Measurements from ENCODE around the gene HTR1D. TPM values are rescaled to one million over a fixed set of nuclear protein-coding genes. Genes with fewer than 3 reads are reported as not detected.
A peak's percentile ranks its signal among the peaks of the same experiment; 100 is the strongest.
"Not testable (repeated sequence)": the region's sequence is repeated elsewhere in the genome, so short reads cannot be mapped to it uniquely, and the experiment has no call there.

Gene HTR1D, protein sequence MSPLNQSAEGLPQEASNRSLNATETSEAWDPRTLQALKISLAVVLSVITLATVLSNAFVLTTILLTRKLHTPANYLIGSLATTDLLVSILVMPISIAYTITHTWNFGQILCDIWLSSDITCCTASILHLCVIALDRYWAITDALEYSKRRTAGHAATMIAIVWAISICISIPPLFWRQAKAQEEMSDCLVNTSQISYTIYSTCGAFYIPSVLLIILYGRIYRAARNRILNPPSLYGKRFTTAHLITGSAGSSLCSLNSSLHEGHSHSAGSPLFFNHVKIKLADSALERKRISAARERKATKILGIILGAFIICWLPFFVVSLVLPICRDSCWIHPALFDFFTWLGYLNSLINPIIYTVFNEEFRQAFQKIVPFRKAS
- polyA plus RNA-seq (2013, experiment 1 of 4) = 4.4 TPM
- 5.6 TPM for polyA plus RNA-seq (2013, experiment 2 of 4)
- 3.6 TPM for polyA plus RNA-seq (2013, experiment 3 of 4)
- 3.6 TPM for polyA plus RNA-seq (2013, experiment 4 of 4)

- H3K27me3 ChIP-seq (ENCODE audit: control insufficient read depth, insufficient read depth, low read length, poor library complexity, severe bottlenecking) = peaks cover 27% of the 10 kb centered on the region
- H3K9me3 ChIP-seq (ENCODE audit: control insufficient read depth, low read length) = no peaks in the 10 kb centered on the region
- 1 to 2% methylated on average over 43 to 45 of the region's 45 CpGs for WGBS, 2 experiments
- peaks cover 11% of the 10 kb centered on the region for H3K4me1 ChIP-seq (ENCODE audit: control insufficient read depth, insufficient read depth, low read length)
- no peaks in the 10 kb centered on the region for H3K36me3 ChIP-seq (ENCODE audit: control insufficient read depth, insufficient read depth, low read length)
- H3K27ac ChIP-seq (ENCODE audit: insufficient read depth, low read depth, low read length, poor library complexity, severe bottlenecking) = no peak within 1 kb of the TSS
- H3K4me3 ChIP-seq (ENCODE audit: insufficient read depth, low read depth, low read length) = peak within 1 kb of the TSS; percentile 64
These were observed at the start of gene HTR1D for GRCh38 chr1:23217421-23218115. Gene HTR1D (minus strand): TSS chr1:23217502. CDS start chr1:23194219, 23,283 bp downstream.

- Histone ChIP-seq H3K9me3 (ENCODE audit: control insufficient read depth, low read length) (no peaks in the 10 kb centered on the region), H3K36me3 (ENCODE audit: control insufficient read depth, insufficient read depth, low read length) (no peaks in the 10 kb centered on the region), H3K4me3 (ENCODE audit: insufficient read depth, low read depth, low read length) (no peak overlapping the region), H3K4me1 (ENCODE audit: control insufficient read depth, insufficient read depth, low read length) (peaks cover 15% of the 10 kb centered on the region), H3K27me3 (ENCODE audit: control insufficient read depth, insufficient read depth, low read length, poor library complexity, severe bottlenecking) (no peaks in the 10 kb centered on the region), H3K27ac (ENCODE audit: insufficient read depth, low read depth, low read length, poor library complexity, severe bottlenecking) (no peak overlapping the region)
- 0 to 1% methylated on average over 3 of the region's 3 CpGs for WGBS, 2 experiments
These were observed 46.1 kb upstream of the HTR1D start for GRCh38 chr1:23263380-23263887.

DNA sequence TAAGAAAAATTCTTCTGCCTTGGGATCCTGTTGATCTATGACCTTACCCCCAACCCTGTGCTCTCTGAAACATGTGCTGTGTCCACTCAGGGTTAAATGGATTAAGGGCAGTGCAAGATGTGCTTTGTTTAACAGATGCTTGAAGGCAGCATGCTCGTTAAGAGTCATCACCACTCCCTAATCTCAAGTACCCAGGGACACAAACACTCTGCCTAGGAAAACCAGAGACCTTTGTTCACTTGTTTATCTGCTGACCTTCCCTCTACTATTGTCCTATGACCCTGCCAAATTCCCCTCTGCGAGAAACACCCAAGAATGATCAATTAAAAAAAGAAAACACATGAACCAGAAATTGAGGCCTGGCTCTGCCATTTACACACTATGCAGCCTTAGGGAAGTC is 40.8 kb upstream of the HTR1D start:
- 79 to 80% methylated on average over 1 of the region's 2 CpGs for WGBS, 2 experiments
- H3K9me3 ChIP-seq (ENCODE audit: control insufficient read depth, low read length); H3K27ac ChIP-seq (ENCODE audit: insufficient read depth, low read depth, low read length, poor library complexity, severe bottlenecking); H3K4me1 ChIP-seq (ENCODE audit: control insufficient read depth, insufficient read depth, low read length); H3K36me3 ChIP-seq (ENCODE audit: control insufficient read depth, insufficient read depth, low read length); H3K27me3 ChIP-seq (ENCODE audit: control insufficient read depth, insufficient read depth, low read length, poor library complexity, severe bottlenecking); H3K4me3 ChIP-seq (ENCODE audit: insufficient read depth, low read depth, low read length): not testable (repeated sequence)

- 97% methylated on average over 32 to 34 of the region's 34 CpGs for WGBS, 2 experiments
- H3K27me3 ChIP-seq (ENCODE audit: control insufficient read depth, insufficient read depth, low read length, poor library complexity, severe bottlenecking); H3K9me3 ChIP-seq (ENCODE audit: control insufficient read depth, low read length); H3K27ac ChIP-seq (ENCODE audit: insufficient read depth, low read depth, low read length, poor library complexity, severe bottlenecking); H3K4me1 ChIP-seq (ENCODE audit: control insufficient read depth, insufficient read depth, low read length); H3K36me3 ChIP-seq (ENCODE audit: control insufficient read depth, insufficient read depth, low read length); H3K4me3 ChIP-seq (ENCODE audit: insufficient read depth, low read depth, low read length): not testable (repeated sequence)
These were observed 40.1 kb upstream of the HTR1D start for GRCh38 chr1:23257371-23257770.

DNA sequence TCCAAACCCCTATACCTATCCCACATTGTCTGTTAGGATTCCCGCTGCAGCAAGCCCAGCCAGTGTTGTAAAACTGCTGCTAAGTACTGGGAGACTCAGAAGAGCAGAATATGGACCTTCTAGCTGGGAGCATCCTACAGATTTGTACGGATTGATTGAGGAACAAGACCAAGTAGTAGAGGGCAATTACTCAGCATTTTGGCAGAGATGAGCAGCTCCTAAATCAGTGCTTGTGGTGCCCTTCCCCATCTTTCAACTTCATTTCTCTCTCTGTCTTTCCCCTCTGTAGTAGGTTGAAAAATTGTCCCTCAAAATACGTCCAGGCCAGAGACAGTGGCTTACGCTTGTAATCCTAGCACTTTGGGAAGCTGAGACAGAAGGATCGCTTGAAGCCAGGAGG is 37.3 kb upstream of the HTR1D start:
- Histone ChIP-seq H3K27me3 (ENCODE audit: control insufficient read depth, insufficient read depth, low read length, poor library complexity, severe bottlenecking) (no peaks in the 10 kb centered on the region), H3K27ac (ENCODE audit: insufficient read depth, low read depth, low read length, poor library complexity, severe bottlenecking) (no peak overlapping the region), H3K9me3 (ENCODE audit: control insufficient read depth, low read length) (no peaks in the 10 kb centered on the region), H3K36me3 (ENCODE audit: control insufficient read depth, insufficient read depth, low read length) (no peaks in the 10 kb centered on the region), H3K4me3 (ENCODE audit: insufficient read depth, low read depth, low read length) (no peak overlapping the region), H3K4me1 (ENCODE audit: control insufficient read depth, insufficient read depth, low read length) (no peaks in the 10 kb centered on the region)
- WGBS, 2 experiments = 91 to 94% methylated on average over 5 of the region's 5 CpGs

DNA sequence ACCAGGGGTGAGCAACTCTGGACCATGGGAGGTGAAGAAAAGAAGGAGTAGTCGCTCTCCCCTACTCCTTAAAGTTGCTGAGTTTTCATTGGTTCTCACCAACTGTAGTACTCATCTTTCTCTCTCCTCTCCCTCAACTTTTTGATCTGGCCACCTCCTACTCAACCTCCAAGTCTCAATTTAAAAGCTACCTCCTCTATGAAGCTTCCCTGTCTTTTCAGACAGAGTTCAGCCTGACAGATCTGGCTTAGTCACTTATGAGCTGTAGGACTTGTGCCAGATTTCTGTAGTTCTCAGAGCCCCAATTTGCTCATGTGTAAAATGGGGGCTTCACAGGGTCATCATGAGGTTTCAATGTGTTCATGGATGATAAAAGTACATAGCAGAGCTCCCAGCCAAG is 34.5 kb upstream of the HTR1D start:
- Histone ChIP-seq H3K36me3 (ENCODE audit: control insufficient read depth, insufficient read depth, low read length) (no peaks in the 10 kb centered on the region), H3K9me3 (ENCODE audit: control insufficient read depth, low read length) (no peaks in the 10 kb centered on the region), H3K27ac (ENCODE audit: insufficient read depth, low read depth, low read length, poor library complexity, severe bottlenecking) (no peak overlapping the region), H3K27me3 (ENCODE audit: control insufficient read depth, insufficient read depth, low read length, poor library complexity, severe bottlenecking) (no peaks in the 10 kb centered on the region), H3K4me3 (ENCODE audit: insufficient read depth, low read depth, low read length) (no peak overlapping the region), H3K4me1 (ENCODE audit: control insufficient read depth, insufficient read depth, low read length) (no peaks in the 10 kb centered on the region)
- 88 to 100% methylated on average over 1 of the region's 1 CpG for WGBS, 2 experiments

- no peaks in the 10 kb centered on the region for H3K27me3 ChIP-seq (ENCODE audit: control insufficient read depth, insufficient read depth, low read length, poor library complexity, severe bottlenecking)
- no peaks in the 10 kb centered on the region for H3K9me3 ChIP-seq (ENCODE audit: control insufficient read depth, low read length)
- H3K4me3 ChIP-seq (ENCODE audit: insufficient read depth, low read depth, low read length) = no peak overlapping the region
- no peaks in the 10 kb centered on the region for H3K4me1 ChIP-seq (ENCODE audit: control insufficient read depth, insufficient read depth, low read length)
- H3K36me3 ChIP-seq (ENCODE audit: control insufficient read depth, insufficient read depth, low read length) = no peaks in the 10 kb centered on the region
- WGBS, 2 experiments = 92 to 93% methylated on average over 6 of the region's 6 CpGs
- no peak overlapping the region for H3K27ac ChIP-seq (ENCODE audit: insufficient read depth, low read depth, low read length, poor library complexity, severe bottlenecking)
These were observed 32.6 kb upstream of the HTR1D start for GRCh38 chr1:23249787-23250454.

DNA sequence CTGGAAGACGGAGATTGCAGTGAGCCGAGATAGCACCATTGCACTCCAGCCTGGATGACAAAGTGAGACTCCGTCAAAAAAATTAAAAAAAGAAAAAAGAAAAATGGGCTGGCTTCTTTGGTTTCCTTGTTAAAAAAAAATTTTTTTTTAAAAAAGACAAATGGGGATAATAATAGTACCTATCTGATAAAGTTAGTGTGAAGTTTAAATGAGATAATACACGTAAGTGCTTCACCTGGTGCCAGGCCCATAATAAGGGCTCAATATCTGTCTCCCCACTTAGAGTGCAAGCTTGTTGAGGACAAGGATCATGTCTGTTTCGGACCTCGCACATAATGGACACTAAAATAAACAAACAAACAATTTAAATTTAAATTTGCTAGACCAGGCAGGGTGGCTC is 30.0 kb upstream of the HTR1D start:
- Histone ChIP-seq H3K4me1 (ENCODE audit: control insufficient read depth, insufficient read depth, low read length) (no peaks in the 10 kb centered on the region), H3K36me3 (ENCODE audit: control insufficient read depth, insufficient read depth, low read length) (no peaks in the 10 kb centered on the region), H3K27me3 (ENCODE audit: control insufficient read depth, insufficient read depth, low read length, poor library complexity, severe bottlenecking) (no peaks in the 10 kb centered on the region), H3K27ac (ENCODE audit: insufficient read depth, low read depth, low read length, poor library complexity, severe bottlenecking) (no peak overlapping the region), H3K4me3 (ENCODE audit: insufficient read depth, low read depth, low read length) (no peak overlapping the region), H3K9me3 (ENCODE audit: control insufficient read depth, low read length) (no peaks in the 10 kb centered on the region)
- 94% methylated on average over 6 of the region's 6 CpGs for WGBS, 2 experiments

- Histone ChIP-seq H3K9me3 (ENCODE audit: control insufficient read depth, low read length) (no peaks in the 10 kb centered on the region), H3K4me1 (ENCODE audit: control insufficient read depth, insufficient read depth, low read length) (no peaks in the 10 kb centered on the region), H3K27ac (ENCODE audit: insufficient read depth, low read depth, low read length, poor library complexity, severe bottlenecking) (no peak overlapping the region), H3K4me3 (ENCODE audit: insufficient read depth, low read depth, low read length) (no peak overlapping the region), H3K36me3 (ENCODE audit: control insufficient read depth, insufficient read depth, low read length) (no peaks in the 10 kb centered on the region), H3K27me3 (ENCODE audit: control insufficient read depth, insufficient read depth, low read length, poor library complexity, severe bottlenecking) (no peaks in the 10 kb centered on the region)
- WGBS, 2 experiments = 86 to 94% methylated on average over 2 of the region's 2 CpGs
These were observed 29.0 kb upstream of the HTR1D start for GRCh38 chr1:23246274-23246673.

DNA sequence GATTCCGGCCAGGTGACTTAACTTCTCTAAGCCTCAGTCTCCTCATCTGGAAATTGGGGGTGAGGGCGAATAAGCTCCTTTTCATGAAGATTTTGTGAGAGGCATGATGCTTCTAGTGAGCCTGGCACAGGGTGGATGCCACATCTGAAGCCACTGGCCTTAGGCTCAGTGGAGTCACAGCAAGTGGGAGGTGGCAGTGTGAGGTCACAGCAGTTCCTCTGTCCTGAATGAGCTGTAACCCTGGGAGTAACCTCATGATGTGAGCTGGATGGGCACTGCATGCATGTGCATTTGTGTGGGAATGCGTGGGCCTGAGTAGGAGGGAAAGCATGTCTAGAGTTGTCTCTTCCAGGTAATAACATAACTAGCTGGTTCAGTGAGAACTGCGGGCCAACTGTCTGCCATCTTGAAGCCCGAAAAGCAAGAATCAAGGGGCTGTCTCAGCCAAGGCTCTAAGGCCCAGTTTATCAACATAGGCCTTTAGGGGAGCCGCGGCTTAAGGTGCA is 27.0 kb upstream of the HTR1D start:
- 94 to 96% methylated on average over 7 of the region's 7 CpGs for WGBS, 2 experiments
- Histone ChIP-seq H3K9me3 (ENCODE audit: control insufficient read depth, low read length) (no peaks in the 10 kb centered on the region), H3K4me1 (ENCODE audit: control insufficient read depth, insufficient read depth, low read length) (no peaks in the 10 kb centered on the region), H3K27ac (ENCODE audit: insufficient read depth, low read depth, low read length, poor library complexity, severe bottlenecking) (no peak overlapping the region), H3K4me3 (ENCODE audit: insufficient read depth, low read depth, low read length) (no peak overlapping the region), H3K27me3 (ENCODE audit: control insufficient read depth, insufficient read depth, low read length, poor library complexity, severe bottlenecking) (no peaks in the 10 kb centered on the region), H3K36me3 (ENCODE audit: control insufficient read depth, insufficient read depth, low read length) (no peaks in the 10 kb centered on the region)
